Measurements from ENCODE around the gene UMAD1. TPM values are rescaled to one million over a fixed set of nuclear protein-coding genes. Genes with fewer than 3 reads are reported as not detected.

UMAD1 gene
- total and polyA plus RNA-seq, 2 donors (not counting 3 experiments of a cell fraction or from before 2014, with no cell fraction given), result 5.6 to 6.6 TPM

DNA sequence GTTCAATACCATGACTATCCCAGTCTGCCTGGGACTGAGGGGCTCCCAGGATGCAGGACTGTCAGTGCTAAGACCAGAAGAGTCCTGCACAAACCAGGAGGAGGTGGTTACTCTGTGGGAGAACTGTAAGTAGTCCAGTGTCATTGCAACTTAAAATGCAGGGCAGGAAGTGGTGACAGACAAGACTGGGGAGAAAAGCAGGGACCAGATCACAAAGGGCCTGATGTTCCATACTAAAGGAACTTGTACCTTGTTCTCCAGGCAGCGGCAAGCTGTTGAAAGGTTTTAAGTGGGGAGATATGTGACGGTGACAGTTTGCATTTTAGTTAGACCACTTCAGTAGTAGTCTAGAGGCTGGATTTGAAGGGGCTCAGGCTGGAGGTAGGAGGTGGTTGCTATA lies 262.3 kb downstream of the UMAD1 start:
- Histone ChIP-seq H3K27ac (ENCODE audit: insufficient read depth, low read depth, low read length) (no peak overlapping the region), H3K27me3 (ENCODE audit: control insufficient read depth in 2 of 2, insufficient read depth in 2 of 2, low read length in 2 of 2) (no peaks in the 10 kb centered on the region), H3K9me1 (replicated peaks; ENCODE audit: control insufficient read depth, extremely low read depth, insufficient read depth, low read length) (no peaks in the 10 kb centered on the region), H3K9ac (replicated peaks; ENCODE audit: extremely low read depth, insufficient read depth, low read length) (no peak overlapping the region), H3K9me3 (replicated peaks; ENCODE audit: control insufficient read depth, insufficient read depth, low read length) (no peaks in the 10 kb centered on the region), H3K4me1 (ENCODE audit: control insufficient read depth, extremely low read depth, insufficient read depth, low read length) (no peaks in the 10 kb centered on the region), H3K36me3 (ENCODE audit: control insufficient read depth in 2 of 2, extremely low read depth in 1 of 2, insufficient read depth in 2 of 2, low read length in 2 of 2) (no peaks in the 10 kb centered on the region), H3K4me2 (ENCODE audit: insufficient read depth, low read length) (no peak overlapping the region), H3K4me3 (replicated peaks in 1 of 3; ENCODE audit: insufficient read depth in 1 of 3, low read depth in 1 of 3, low read length in 3 of 3) (no peak overlapping the region), H4K20me1 (replicated peaks; ENCODE audit: control insufficient read depth, extremely low read depth, insufficient read depth, low read length) (no peaks in the 10 kb centered on the region), H3K79me2 (ENCODE audit: control insufficient read depth, insufficient read depth, low read length) (no peaks in the 10 kb centered on the region), H2AFZ (ENCODE audit: low read depth, low read length) (no peak overlapping the region)
- no TSS peak for BruUV-seq (replicated peaks)
- FAIRE-seq (no peak), DNase-seq (ENCODE audit: low read depth, low spot score) (no peak)
- CTCF ChIA-PET, result no interaction called here
- intact Hi-C loops (cut with micrococcal nuclease), result no loop called here
- POLR2A ChIA-PET, result no interaction called here
- dilution Hi-C loops (cut with MboI; ENCODE audit: extremely low pct_ligation_motif_present, low sequenced_read_pairs), result no loop called here
- TF ChIP-seq GATA2 (IDR thresholded peaks at IDR 0.05; ENCODE audit: insufficient read depth, insufficient read length, low read depth, low read length) (no peak), POLR2AphosphoS5 (IDR thresholded peaks at IDR 0.05; ENCODE audit: insufficient read depth, low read depth, low read length) (no peak), JUN (IDR thresholded peaks at IDR 0.05; ENCODE audit: borderline replicate concordance, insufficient read depth, insufficient read length, low read depth) (no peak)

DNA sequence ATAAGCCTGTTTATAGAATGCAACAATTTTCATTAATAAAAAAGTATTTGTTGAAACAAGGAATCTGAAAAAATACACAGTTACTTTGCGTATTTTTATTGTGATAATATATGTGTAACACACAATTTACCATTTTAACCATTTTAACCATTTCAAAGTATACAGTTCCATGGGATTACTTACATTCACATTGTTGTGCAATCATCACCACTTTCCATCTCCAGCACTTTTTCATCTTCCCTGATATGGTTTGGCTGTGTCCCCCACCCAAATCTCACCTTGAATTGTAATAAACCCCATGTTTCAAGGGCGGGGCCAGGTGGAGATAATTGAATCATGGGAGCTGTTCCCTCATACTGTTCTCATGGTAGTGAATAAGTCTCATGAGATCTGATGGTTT lies 266.8 kb downstream of the UMAD1 start:
- intact Hi-C loops (cut with micrococcal nuclease), result no loop called here

More for the DNA sequence above, 266.8 kb downstream of the UMAD1 start:
- POLR2A ChIA-PET, result no interaction called here
- Histone ChIP-seq H3K4me3 (replicated peaks in 1 of 3; ENCODE audit: insufficient read depth in 1 of 3, low read depth in 1 of 3, low read length in 3 of 3) (no peak overlapping the region), H4K20me1 (replicated peaks; ENCODE audit: control insufficient read depth, extremely low read depth, insufficient read depth, low read length) (no peaks in the 10 kb centered on the region), H2AFZ (ENCODE audit: low read depth, low read length) (no peak overlapping the region), H3K9me1 (replicated peaks; ENCODE audit: control insufficient read depth, extremely low read depth, insufficient read depth, low read length) (no peaks in the 10 kb centered on the region), H3K4me2 (ENCODE audit: insufficient read depth, low read length) (no peak overlapping the region), H3K36me3 (ENCODE audit: control insufficient read depth in 2 of 2, extremely low read depth in 1 of 2, insufficient read depth in 2 of 2, low read length in 2 of 2) (no peaks in the 10 kb centered on the region), H3K79me2 (ENCODE audit: control insufficient read depth, insufficient read depth, low read length) (no peaks in the 10 kb centered on the region), H3K9ac (replicated peaks; ENCODE audit: extremely low read depth, insufficient read depth, low read length) (no peak overlapping the region), H3K27me3 (ENCODE audit: control insufficient read depth in 2 of 2, insufficient read depth in 2 of 2, low read length in 2 of 2) (no peaks in the 10 kb centered on the region), H3K9me3 (replicated peaks; ENCODE audit: control insufficient read depth, insufficient read depth, low read length) (no peaks in the 10 kb centered on the region), H3K4me1 (ENCODE audit: control insufficient read depth, extremely low read depth, insufficient read depth, low read length) (no peaks in the 10 kb centered on the region), H3K27ac (ENCODE audit: insufficient read depth, low read depth, low read length) (no peak overlapping the region)
- DNase-seq (ENCODE audit: low read depth, low spot score) (no peak), FAIRE-seq (no peak)
- no peak for TF ChIP-seq EZH2 (IDR thresholded peaks at IDR 0.05; ENCODE audit: borderline replicate concordance, low read depth, low read length, severe bottlenecking)
- no peak for TF ChIP-seq POLR2AphosphoS5 (IDR thresholded peaks at IDR 0.05; ENCODE audit: insufficient read depth, low read depth, low read length)
- TF ChIP-seq MYC (IDR thresholded peaks at IDR 0.05; ENCODE audit: low read depth, low read length), result no peak
- TF ChIP-seq, protein P1, sequence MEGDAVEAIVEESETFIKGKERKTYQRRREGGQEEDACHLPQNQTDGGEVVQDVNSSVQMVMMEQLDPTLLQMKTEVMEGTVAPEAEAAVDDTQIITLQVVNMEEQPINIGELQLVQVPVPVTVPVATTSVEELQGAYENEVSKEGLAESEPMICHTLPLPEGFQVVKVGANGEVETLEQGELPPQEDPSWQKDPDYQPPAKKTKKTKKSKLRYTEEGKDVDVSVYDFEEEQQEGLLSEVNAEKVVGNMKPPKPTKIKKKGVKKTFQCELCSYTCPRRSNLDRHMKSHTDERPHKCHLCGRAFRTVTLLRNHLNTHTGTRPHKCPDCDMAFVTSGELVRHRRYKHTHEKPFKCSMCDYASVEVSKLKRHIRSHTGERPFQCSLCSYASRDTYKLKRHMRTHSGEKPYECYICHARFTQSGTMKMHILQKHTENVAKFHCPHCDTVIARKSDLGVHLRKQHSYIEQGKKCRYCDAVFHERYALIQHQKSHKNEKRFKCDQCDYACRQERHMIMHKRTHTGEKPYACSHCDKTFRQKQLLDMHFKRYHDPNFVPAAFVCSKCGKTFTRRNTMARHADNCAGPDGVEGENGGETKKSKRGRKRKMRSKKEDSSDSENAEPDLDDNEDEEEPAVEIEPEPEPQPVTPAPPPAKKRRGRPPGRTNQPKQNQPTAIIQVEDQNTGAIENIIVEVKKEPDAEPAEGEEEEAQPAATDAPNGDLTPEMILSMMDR (IDR thresholded peaks at IDR 0.05; ENCODE audit: extremely low read depth in 1 of 2, insufficient read depth in 1 of 2, low read depth in 1 of 2, low read length in 2 of 2), result no peak
- TF ChIP-seq JUN (IDR thresholded peaks at IDR 0.05; ENCODE audit: borderline replicate concordance, insufficient read depth, insufficient read length, low read depth), result no peak
- TF ChIP-seq, protein P2, sequence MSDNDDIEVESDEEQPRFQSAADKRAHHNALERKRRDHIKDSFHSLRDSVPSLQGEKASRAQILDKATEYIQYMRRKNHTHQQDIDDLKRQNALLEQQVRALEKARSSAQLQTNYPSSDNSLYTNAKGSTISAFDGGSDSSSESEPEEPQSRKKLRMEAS (IDR thresholded peaks at IDR 0.05; ENCODE audit: insufficient read depth, insufficient read length), result no peak
- TF ChIP-seq FOS (IDR thresholded peaks at IDR 0.05; ENCODE audit: borderline replicate concordance, insufficient read depth, low read length), result no peak
- no peak for TF ChIP-seq POLR2A (IDR thresholded peaks at IDR 0.05; ENCODE audit: low read depth, low read length)
- TF ChIP-seq GATA2 (IDR thresholded peaks at IDR 0.05; ENCODE audit: insufficient read depth, insufficient read length, low read depth, low read length), result no peak
- CTCF ChIA-PET, result no interaction called here
- BruUV-seq (replicated peaks), result no TSS peak
- dilution Hi-C loops (cut with MboI; ENCODE audit: extremely low pct_ligation_motif_present, low sequenced_read_pairs), result no loop called here
